B cell (primary cell): Measurements from ENCODE around the gene ZNF747. TPM values are rescaled to one million over a fixed set of nuclear protein-coding genes. Genes with fewer than 3 reads are reported as not detected.
A peak's percentile ranks its signal among the peaks of the same experiment; 100 is the strongest.

Source experiments
- ATAC-seq: fragments of 200-7000 bp; cut with Tn5 transposase; one replicate; pipeline ENCODE4 v1.10.0; 2021; ENCODE audit warnings: low read depth, mild to moderate bottlenecking, moderate number of reproducible peaks, moderate library complexity
- CTCF ChIA-PET: fragments of 350-600 bp; sonication (Branson Sonifier 250); formaldehyde crosslinking; loops from one replicate; lab custom pipeline; 2021; ENCODE audit warnings: antibody characterized with exemption, inconsistent platforms; lab: Charles Lee
- POLR2A ChIA-PET: fragments of 350-600 bp; sonication (Branson Sonifier 250); formaldehyde crosslinking; loops from one replicate; lab custom pipeline; 2021; ENCODE audit warnings: antibody characterized with exemption; lab: Charles Lee
- DNase-seq: peaks from one replicate; pipeline ENCODE4 v3.0.0; 2013
- H2AFZ ChIP-seq: 2 replicates; pipeline ENCODE4 v1.6.1; 2012; ENCODE audit warnings: mild to moderate bottlenecking, low read depth, low read length; ENCODE audit not compliant: insufficient read depth, poor library complexity, severe bottlenecking
- H3K27ac ChIP-seq, 2 donors: 1 replicate in 1 of 2; 2 replicates in 1 of 2; pipeline ENCODE4 v1.5.1; 2012 to 2013; ENCODE audit warnings: low read length in 2 of 2, mild to moderate bottlenecking in 2 of 2, moderate library complexity in 1 of 2
- H3K27me3 ChIP-seq, 4 experiments: fragments of 200-600 bp in 1 of 4; sonication (generic) in 1 of 4; replicated peaks in 1 of 4; 1 replicate in 2 of 4; 2 replicates in 2 of 4; pipeline versions ENCODE4 v1.6.1 to v1.7.0; 2013 to 2016; ENCODE audit warnings: low read length in 3 of 4, mild to moderate bottlenecking in 2 of 4, mixed read lengths in 1 of 4, moderate library complexity in 1 of 4; ENCODE audit not compliant: insufficient read depth in 4 of 4, control insufficient read depth in 3 of 4; ENCODE audit errors: control extremely low read depth in 1 of 4
- H3K36me3 ChIP-seq, 2 experiments: replicated peaks in 1 of 2; 1 replicate in 1 of 2; 2 replicates in 1 of 2; pipeline versions ENCODE4 v1.6.1 to v1.7.1; 2013; ENCODE audit warnings: low read length in 1 of 2; ENCODE audit not compliant: insufficient read depth in 2 of 2, control insufficient read depth in 1 of 2; ENCODE audit errors: control extremely low read depth in 1 of 2, extremely low read depth in 1 of 2
- H3K4me1 ChIP-seq, 2 donors: fragments of 200-600 bp in 1 of 2; sonication (generic) in 1 of 2; 1 replicate in 1 of 2; 2 replicates in 1 of 2; pipeline versions ENCODE4 v1.5.1 to v1.6.1; 2013 to 2017; ENCODE audit warnings: low read length in 2 of 2; ENCODE audit not compliant: control insufficient read depth in 2 of 2, insufficient read depth in 2 of 2
- H3K4me2 ChIP-seq: replicated peaks from 2 replicates; pipeline ENCODE3; 2012; ENCODE audit warnings: mild to moderate bottlenecking, low read depth, low read length; ENCODE audit not compliant: poor library complexity, severe bottlenecking
- H3K4me3 ChIP-seq, 5 experiments: fragments of 200-600 bp in 1 of 5; sonication (generic) in 1 of 5; 1 replicate in 3 of 5; 2 replicates in 2 of 5; pipeline versions ENCODE4 v1.5.1 to v1.7.0; 2011 to 2016; ENCODE audit warnings: low read length in 4 of 5, mild to moderate bottlenecking in 4 of 5, low read depth in 2 of 5, control low read depth in 1 of 5, moderate library complexity in 1 of 5; ENCODE audit not compliant: insufficient read depth in 1 of 5; ENCODE audit errors: control extremely low read depth in 1 of 5, extremely low read depth in 1 of 5
- H3K79me2 ChIP-seq: fragments of 200-600 bp; sonication (generic); one replicate; pipeline ENCODE4 v1.6.0; 2016; ENCODE audit warnings: low read length; ENCODE audit not compliant: control insufficient read depth, insufficient read depth
- H3K9ac ChIP-seq: fragments of 200-600 bp; sonication (generic); 2 replicates; pipeline ENCODE4 v1.6.1; 2017; ENCODE audit warnings: mild to moderate bottlenecking, low read length, moderate library complexity
- H3K9me3 ChIP-seq, 3 donors: one replicate each; pipeline versions ENCODE4 v1.6.1 to v1.7.1; 2013; ENCODE audit warnings: low read length in 2 of 3; ENCODE audit not compliant: control insufficient read depth in 2 of 3, insufficient read depth in 1 of 3; ENCODE audit errors: control extremely low read depth in 1 of 3
- H4K20me1 ChIP-seq: 2 replicates; pipeline ENCODE4 v1.6.0; 2012; ENCODE audit warnings: mild to moderate bottlenecking, low read length; ENCODE audit not compliant: insufficient read depth, control insufficient read depth, poor library complexity, severe bottlenecking
- H3K27ac Mint-ChIP-seq: one replicate; pipeline ENCODE4 v1.8.0; 2021; ENCODE audit warnings: mixed read lengths
- H3K27me3 Mint-ChIP-seq: one replicate; pipeline ENCODE4 v1.8.0; 2021; ENCODE audit warnings: mixed read lengths
- H3K4me1 Mint-ChIP-seq: one replicate; pipeline ENCODE4 v1.8.0; 2021; ENCODE audit warnings: mixed read lengths
- H3K4me3 Mint-ChIP-seq: one replicate; pipeline ENCODE4 v1.8.0; 2021; ENCODE audit warnings: mixed read lengths
- H3K9me3 Mint-ChIP-seq: one replicate; pipeline ENCODE4 v1.8.0; 2022; ENCODE audit warnings: mixed read lengths; ENCODE audit not compliant: insufficient read depth
- CTCF ChIP-seq: fragments of 200-600 bp; IDR thresholded peaks from one replicate; pipeline ENCODE4 v1.8.0; 2022; ENCODE audit warnings: antibody characterized with exemption, mild to moderate bottlenecking
- EZH2 ChIP-seq: IDR thresholded peaks from 2 replicates; pipeline ENCODE4 v1.6.1; 2012; ENCODE audit warnings: borderline replicate concordance, low read depth, mild to moderate bottlenecking, moderate library complexity, low read length; ENCODE audit not compliant: insufficient read depth, poor library complexity, severe bottlenecking
- WGBS: methylation state at CpG from one replicate; pipeline ENCODE4 v1.1.5; 2013; ENCODE audit warnings: missing lambda C conversion rate; ENCODE audit not compliant: insufficient coverage; 5-methylcytosine and 5-hydroxymethylcytosine counted together
- intact Hi-C: fragments of 100-400 bp; cut with micrococcal nuclease; formaldehyde crosslinking; loops from one replicate; pipeline ENCODE4 v1.10.0; 2022
- polyA plus RNA-seq: library from polyadenylated mRNA; depleted of rRNA; stranded (reverse); fragments of >200 nt; gene quantifications from 2 replicates; pipeline ENCODE4 v1.2.3, GENCODE V29; 2012
- total RNA-seq, 2 donors: library from RNA; stranded (reverse); fragments of 120-200 nt in 1 of 2; gene quantifications; 1 replicate in 1 of 2; 2 replicates in 1 of 2; pipeline versions ENCODE4 v1.2.3 to v1.2.4, GENCODE V29; 2013 to 2022

ZNF747 gene
- total and polyA plus RNA-seq, 2 donors (not counting 1 experiment from before 2014, with no cell fraction given): 9.7 to 17.3 TPM

- no peaks in the 10 kb centered on the region for H3K4me1 Mint-ChIP-seq
- intact Hi-C loops: no loop called here
- Histone ChIP-seq H3K4me1 (no peaks in the 10 kb centered on the region), H3K27ac (no peak overlapping the region), H3K36me3 (peaks cover 4 to 78% of the 10 kb centered on the region in 2 experiments), H4K20me1 (no peaks in the 10 kb centered on the region), H2AFZ (no peak overlapping the region), H3K4me3 (no peak overlapping the region), H3K27me3 (no peaks in the 10 kb centered on the region), H3K9me3 (no peaks in the 10 kb centered on the region), H3K4me2 (no peak overlapping the region), H3K9ac (no peak overlapping the region), H3K79me2 (no peaks in the 10 kb centered on the region)
- H3K9me3 Mint-ChIP-seq: no peaks in the 10 kb centered on the region
- ATAC-seq (no peak), DNase-seq (no peak)
- POLR2A ChIA-PET: interaction anchor here (1.0 kb wide), 1 partner anchor 9 kb away, joined by 7 read pairs; no protein-coding TSS in a partner anchor
- no peaks in the 10 kb centered on the region for H3K27me3 Mint-ChIP-seq
- H3K4me3 Mint-ChIP-seq: no peak overlapping the region
- TF ChIP-seq CTCF (no peak), EZH2 (no peak)
- H3K27ac Mint-ChIP-seq: peak overlapping the region; percentile 29
- CTCF ChIA-PET: no interaction called here
- 94% methylated on average over 2 of the region's 2 CpGs for WGBS
These were observed 19.4 kb downstream of the ZNF747 start for GRCh38 chr16:30515275-30515674.

GRCh38 chr16:30511509-30511908 lies 23.1 kb downstream of the ZNF747 start:
- H3K4me1 ChIP-seq: no peaks in the 10 kb centered on the region
- H2AFZ ChIP-seq: no peak overlapping the region
- DNase-seq: no peak
- no peak overlapping the region for H3K9ac ChIP-seq
- ATAC-seq: no peak
- no peaks in the 10 kb centered on the region for H3K27me3 ChIP-seq
- peaks cover 6 to 65% of the 10 kb centered on the region in 2 experiments for H3K36me3 ChIP-seq
- no peaks in the 10 kb centered on the region for H3K27me3 Mint-ChIP-seq
- no peaks in the 10 kb centered on the region for H3K9me3 Mint-ChIP-seq
- H3K4me3 ChIP-seq: no peak overlapping the region
- no peak overlapping the region for H3K27ac ChIP-seq
- ChIA-PET POLR2A (no interaction called here), CTCF (interaction anchor here (1.1 to 1.4 kb wide), 2 partner anchors 65 to 118 kb away, joined by 3 to 4 read pairs; no protein-coding TSS in a partner anchor)
- no peak overlapping the region for H3K4me2 ChIP-seq
- H4K20me1 ChIP-seq: no peaks in the 10 kb centered on the region
- no peaks in the 10 kb centered on the region for H3K9me3 ChIP-seq
- intact Hi-C loops: no loop called here
- TF ChIP-seq CTCF (no peak), EZH2 (no peak)
- no peak overlapping the region for H3K4me3 Mint-ChIP-seq
- H3K4me1 Mint-ChIP-seq: no peaks in the 10 kb centered on the region
- no peaks in the 10 kb centered on the region for H3K79me2 ChIP-seq
- 100% methylated on average over 1 of the region's 3 CpGs for WGBS
- H3K27ac Mint-ChIP-seq: peak overlapping the region; percentile 10
